Measurements from ENCODE around the gene IGFALS. TPM values are rescaled to one million over a fixed set of nuclear protein-coding genes. Genes with fewer than 3 reads are reported as not detected.

Gene IGFALS
- total RNA-seq, 1 donor from 2014 or later: not detected

- no peak for DNase-seq (ENCODE audit: low read depth)
Observed at GRCh38 chr16:1767116-1767994, 26.1 kb downstream of the IGFALS start.

- no peak for DNase-seq (ENCODE audit: low read depth)
Observed at GRCh38 chr16:1766701-1767100, 26.8 kb downstream of the IGFALS start.

- DNase-seq (ENCODE audit: low read depth): no peak
Observed at GRCh38 chr16:1766231-1766630, 27.3 kb downstream of the IGFALS start.

GRCh38 chr16:1765826-1766225, 27.7 kb downstream of the IGFALS start:
- no peak for DNase-seq (ENCODE audit: low read depth)

GRCh38 chr16:1764971-1765370, 28.5 kb downstream of the IGFALS start:
- no peak for DNase-seq (ENCODE audit: low read depth)

- peak; percentile 12 for DNase-seq (ENCODE audit: low read depth)
Observed at GRCh38 chr16:1763521-1764511, 29.7 kb downstream of the IGFALS start.

GRCh38 chr16:1762879-1763520, 30.5 kb downstream of the IGFALS start:
- no peak for DNase-seq (ENCODE audit: low read depth)

GRCh38 chr16:1762196-1762878, 31.2 kb downstream of the IGFALS start:
- DNase-seq (ENCODE audit: low read depth): no peak

- no peak for DNase-seq (ENCODE audit: low read depth)
Observed at GRCh38 chr16:1761751-1762150, 31.8 kb downstream of the IGFALS start.

- no peak for DNase-seq (ENCODE audit: low read depth)
Observed at GRCh38 chr16:1760911-1761310, 32.6 kb downstream of the IGFALS start.

GRCh38 chr16:1759511-1759910, 34.0 kb downstream of the IGFALS start:
- no peak for DNase-seq (ENCODE audit: low read depth)

GRCh38 chr16:1758923-1759322, 34.6 kb downstream of the IGFALS start:
- DNase-seq (ENCODE audit: low read depth): no peak

- DNase-seq (ENCODE audit: low read depth): no peak
Observed at GRCh38 chr16:1757714-1758461, 35.6 kb downstream of the IGFALS start.

- DNase-seq (ENCODE audit: low read depth): no peak
Observed at GRCh38 chr16:1754204-1754603, 39.3 kb downstream of the IGFALS start.

GRCh38 chr16:1752853-1753252, 40.7 kb downstream of the IGFALS start:
- no peak for DNase-seq (ENCODE audit: low read depth)

- DNase-seq (ENCODE audit: low read depth): no peak
Observed at GRCh38 chr16:1751946-1752345, 41.6 kb downstream of the IGFALS start.

- DNase-seq (ENCODE audit: low read depth): no peak
Observed at GRCh38 chr16:1749152-1750117, 44.1 kb downstream of the IGFALS start.

- DNase-seq (ENCODE audit: low read depth): no peak
Observed at GRCh38 chr16:1747934-1748333, 45.6 kb downstream of the IGFALS start.

- DNase-seq (ENCODE audit: low read depth): peak; percentile 75
Observed at GRCh38 chr16:1746693-1747195, 46.8 kb downstream of the IGFALS start.
